Stimulated activated naive CD8-positive, alpha-beta T cell treated with anti-CD3 and anti-CD28 coated beads, Interleukin-15, Interleukin-2, amounts not matched to agents 100 U/mL and 50 U/mL, for 24 hours (primary cell): ENCODE results near the gene RGS8.

ENCODE experiments used
- ATAC-seq: fragments of 150-1000 bp; cut with Tn5 transposase; one replicate; pipeline ENCODE4 v1.10.0; 2021
- DNase-seq: peaks from one replicate; pipeline ENCODE4 v3.0.0; 2021

The RGS8 gene

DNA sequence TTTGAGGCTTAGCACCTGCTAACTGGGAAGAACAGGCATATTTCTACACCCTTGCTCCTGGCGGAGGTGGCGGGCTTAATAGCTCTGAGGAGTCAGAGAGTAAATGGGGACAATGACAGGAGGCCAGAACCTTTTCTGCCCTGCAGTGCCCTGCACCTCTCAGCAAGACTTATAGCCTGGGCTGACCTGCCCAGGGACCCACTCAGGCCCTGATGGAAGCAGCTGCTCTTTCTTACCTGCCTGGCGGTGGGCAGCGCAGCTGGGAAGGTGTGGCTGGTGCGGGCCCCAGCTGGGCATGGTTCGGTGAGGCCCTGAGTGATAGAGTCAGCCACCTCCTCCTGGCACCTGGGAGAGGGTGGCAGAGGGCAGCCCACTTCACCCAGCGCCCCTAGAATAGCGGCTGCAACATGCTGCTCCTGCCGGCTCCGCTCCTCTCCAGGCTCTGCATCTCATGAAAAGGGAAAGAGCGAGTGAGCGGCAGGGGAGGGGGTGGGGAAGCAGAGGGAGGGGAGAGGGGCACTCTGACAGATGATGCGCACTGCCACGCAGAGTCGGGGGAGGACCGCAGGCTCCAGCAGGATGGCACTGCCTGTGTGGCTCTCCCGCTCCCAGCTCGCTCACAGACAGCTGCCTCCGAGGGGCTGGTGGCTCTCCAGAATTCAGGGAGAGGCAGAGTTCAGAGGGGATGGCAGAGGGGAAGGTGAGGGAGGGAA lies at the start of gene RGS8:
Gene RGS8 (minus strand): TSS at position 472 of the 713 bp plus-strand sequence. CDS start 14,938 bp downstream, outside the sequence.
- peak; percentile 22 for ATAC-seq
- DNase-seq, result no peak

DNA sequence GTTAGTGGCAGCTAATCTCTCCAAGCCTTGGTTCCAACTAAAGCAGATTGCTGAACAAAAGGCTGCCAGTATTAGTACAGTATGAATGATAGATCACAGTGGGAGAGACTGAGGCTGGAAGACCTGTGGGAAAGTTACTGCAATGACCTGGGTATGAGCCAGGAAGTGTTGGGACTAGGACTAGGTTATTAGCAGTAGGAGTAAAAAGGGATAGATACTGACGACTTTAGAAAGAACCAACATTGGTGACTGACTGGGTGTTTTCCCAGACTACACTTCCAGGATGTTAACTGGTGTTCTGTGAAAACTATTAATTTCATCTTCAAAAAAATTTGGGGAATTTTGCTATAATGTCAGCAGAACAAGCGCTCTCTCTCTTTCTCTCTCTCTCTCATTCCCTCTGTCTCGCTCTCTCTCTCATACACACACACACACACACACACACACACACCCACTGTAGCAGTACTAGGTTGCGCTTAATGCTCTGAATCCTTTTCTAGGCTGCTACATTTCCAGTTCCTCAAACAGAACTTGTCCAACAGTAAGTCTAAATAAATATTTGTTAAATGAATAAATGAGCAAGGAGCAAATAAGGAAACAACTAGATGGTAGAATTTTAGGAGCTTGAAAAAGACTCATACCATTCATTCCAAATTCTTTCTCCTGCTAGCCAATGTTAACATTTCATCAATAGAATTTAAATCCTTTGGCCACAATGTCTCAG lies 47.6 kb upstream of the RGS8 start:
- no peak for ATAC-seq
- DNase-seq, result no peak

DNA sequence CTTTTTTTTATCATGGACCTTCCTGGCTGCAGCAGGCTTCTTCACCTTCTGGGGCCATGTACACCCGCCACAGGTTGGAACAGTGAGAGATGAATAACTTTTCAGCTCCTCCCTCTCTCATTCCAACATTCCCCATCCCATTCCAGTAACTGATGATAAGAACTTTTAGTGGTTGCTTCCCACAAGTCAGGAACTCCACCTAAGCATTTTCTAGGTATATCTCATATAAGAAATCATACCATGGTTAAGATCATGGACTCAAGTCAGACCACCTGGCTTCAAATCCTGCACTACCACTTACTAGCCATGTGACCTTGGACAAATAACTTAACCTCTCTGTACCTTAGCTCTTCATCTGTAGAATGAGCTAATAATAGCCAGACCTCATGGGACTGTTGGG lies 42.5 kb upstream of the RGS8 start:
- DNase-seq (no peak), ATAC-seq (no peak)

- DNase-seq (no peak), ATAC-seq (no peak)
Measured at GRCh38 chr1:182725259-182726255, 41.2 kb upstream of the RGS8 start.

- ATAC-seq (no peak), DNase-seq (no peak)
Measured at GRCh38 chr1:182724215-182724614, 39.8 kb upstream of the RGS8 start.

GRCh38 chr1:182723200-182723599 lies 38.8 kb upstream of the RGS8 start:
- ATAC-seq (no peak), DNase-seq (no peak)

DNA sequence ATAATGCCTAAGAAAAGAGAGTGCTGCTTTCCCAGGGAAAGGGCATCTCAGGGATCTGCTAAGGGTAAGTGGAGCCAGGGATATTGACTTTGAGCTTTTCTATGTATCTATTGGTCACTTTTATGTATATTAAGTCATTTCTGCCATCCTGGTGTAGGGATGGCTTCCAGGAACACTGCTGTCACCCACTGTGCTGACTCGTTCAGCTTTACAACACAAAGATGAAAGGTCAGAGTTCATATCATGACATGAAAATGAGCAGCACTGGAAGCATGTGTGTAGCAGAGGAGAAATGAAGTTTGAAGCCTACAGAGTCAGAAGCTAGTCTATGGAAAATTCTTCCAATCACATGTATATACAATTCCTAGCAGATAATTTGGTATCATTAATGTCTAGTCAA lies 37.1 kb upstream of the RGS8 start:
- ATAC-seq (peak; percentile 37), DNase-seq (no peak)

DNA sequence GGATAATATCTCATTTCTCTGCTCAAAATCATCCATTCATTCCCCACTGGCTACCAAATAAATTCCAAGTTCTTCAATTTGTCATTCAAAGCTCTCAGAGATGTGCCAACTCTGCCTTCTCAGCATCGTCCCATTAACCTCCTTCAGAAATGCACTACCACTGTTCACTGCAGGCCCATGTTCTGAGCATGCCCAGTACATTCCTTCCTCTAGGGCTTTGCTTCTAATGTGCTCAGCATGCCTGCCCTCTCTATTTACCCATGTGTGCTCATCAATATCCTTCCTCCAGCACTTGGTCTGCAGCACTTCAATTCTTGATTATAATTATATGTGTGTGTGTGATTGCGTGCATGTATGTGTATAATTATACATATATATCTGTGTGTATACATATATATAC lies 36.1 kb upstream of the RGS8 start:
- DNase-seq (no peak), ATAC-seq (peak; percentile 38)

DNA sequence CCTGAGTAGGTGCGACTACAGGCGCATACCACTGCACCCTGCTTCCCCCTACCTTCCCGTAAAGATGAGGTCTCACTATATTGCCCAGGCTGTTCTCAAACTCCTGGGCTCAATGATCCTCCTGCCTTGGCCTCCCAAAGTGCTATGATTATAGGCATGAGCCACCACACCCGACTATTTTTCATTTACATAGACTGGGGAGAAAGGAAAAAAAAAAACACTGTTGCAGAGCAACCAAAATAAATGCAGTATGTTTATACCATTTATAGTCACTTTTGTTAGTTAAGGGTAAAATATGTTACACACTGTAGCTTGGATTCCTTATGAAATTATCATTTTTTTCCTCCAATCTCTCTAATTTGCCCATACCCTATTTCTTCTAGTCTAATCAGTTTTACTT lies 35.2 kb upstream of the RGS8 start:
- ATAC-seq (no peak), DNase-seq (no peak)

DNA sequence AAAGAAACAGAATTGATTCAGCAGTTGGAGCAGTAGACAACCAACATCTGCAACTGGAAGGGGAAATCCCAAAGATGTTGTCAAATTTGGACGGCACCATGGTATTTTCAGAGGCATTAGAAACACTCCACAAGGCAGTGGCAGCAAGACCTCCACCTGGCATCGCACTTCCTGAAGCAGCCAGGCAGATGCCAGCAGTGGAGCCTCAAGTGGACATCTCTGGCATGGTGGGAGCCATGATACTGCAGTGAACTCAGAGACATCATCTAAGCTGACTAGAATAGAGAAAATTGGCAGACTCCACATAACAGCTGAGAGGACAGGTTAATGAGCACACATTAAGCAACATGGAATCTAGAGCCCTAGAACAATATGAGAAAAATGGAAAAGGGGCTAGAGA lies 33.9 kb upstream of the RGS8 start:
- DNase-seq (peak; percentile 26), ATAC-seq (no peak)

DNA sequence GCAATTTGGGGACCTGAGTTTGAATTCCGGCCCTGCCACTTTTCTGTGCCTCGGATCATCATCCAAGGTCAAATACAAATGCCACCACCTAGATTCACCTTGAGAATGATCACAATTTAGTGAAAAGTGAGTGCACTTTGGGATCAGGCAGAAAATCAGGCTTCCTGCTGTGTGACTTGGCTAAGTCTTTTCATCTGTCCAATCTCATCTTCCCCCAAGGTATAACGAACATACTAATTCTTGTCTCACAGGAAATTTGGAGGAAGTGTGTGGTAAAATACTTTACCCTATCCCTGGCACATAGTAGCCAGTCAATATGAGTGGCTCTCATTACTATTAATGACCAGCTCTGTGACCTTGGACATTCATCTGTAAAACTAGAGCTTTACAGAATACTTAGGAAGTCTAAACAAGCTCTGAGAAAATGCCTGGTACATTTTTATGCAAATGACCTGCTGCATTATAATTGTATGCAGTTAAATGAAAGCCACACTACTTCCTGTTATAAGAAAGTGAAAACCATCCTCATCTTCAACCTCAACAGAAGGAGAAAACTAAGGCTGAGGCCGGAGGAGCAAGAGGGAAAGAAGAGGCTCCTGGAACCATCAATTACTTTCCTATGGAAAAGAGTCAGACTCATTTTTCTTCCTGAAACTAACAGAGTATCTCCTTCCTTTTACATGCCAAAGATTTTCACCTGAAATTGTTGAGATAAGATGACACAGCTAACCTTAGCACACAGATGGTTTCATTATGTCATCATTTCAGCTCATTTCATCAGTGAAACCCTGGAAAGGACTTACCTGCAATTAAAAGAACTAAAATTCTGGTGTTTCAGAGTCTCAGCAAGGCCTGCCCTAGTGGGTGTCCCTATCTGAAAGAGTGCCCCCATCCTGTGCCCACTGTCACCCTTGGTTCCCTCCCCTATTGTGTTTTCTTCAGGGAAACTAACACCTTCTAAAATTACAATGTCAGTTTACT lies 32.6 kb upstream of the RGS8 start:
- no peak for ATAC-seq
- no peak for DNase-seq

- no peak for DNase-seq
- ATAC-seq, result no peak
Measured at GRCh38 chr1:182715531-182715930, 31.1 kb upstream of the RGS8 start.

DNA sequence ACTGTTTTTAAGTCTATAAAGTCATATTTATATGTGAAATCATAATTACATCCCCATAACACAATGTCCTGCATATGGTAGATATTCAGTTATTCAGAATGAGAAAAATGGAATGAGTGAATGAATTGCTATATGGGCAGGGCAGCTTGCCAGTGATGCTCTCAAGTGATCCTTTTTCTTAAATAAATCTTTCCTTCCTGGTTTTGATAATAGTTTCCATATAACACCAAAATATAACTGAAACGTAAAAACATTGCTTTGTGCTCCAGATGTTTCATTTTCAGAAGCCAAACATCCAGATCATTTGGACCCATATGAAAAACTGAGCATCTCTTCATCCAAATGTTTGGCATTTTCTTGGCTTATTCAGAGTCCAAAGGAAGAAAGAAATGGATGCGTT lies 30.2 kb upstream of the RGS8 start:
- ATAC-seq, result no peak
- DNase-seq, result no peak

- ATAC-seq, result peak; percentile 47
- no peak for DNase-seq
Measured at GRCh38 chr1:182713939-182714338, 29.6 kb upstream of the RGS8 start.

- peak; percentile 29 for DNase-seq
Measured at GRCh38 chr1:182713492-182713891, 29.1 kb upstream of the RGS8 start.

DNA sequence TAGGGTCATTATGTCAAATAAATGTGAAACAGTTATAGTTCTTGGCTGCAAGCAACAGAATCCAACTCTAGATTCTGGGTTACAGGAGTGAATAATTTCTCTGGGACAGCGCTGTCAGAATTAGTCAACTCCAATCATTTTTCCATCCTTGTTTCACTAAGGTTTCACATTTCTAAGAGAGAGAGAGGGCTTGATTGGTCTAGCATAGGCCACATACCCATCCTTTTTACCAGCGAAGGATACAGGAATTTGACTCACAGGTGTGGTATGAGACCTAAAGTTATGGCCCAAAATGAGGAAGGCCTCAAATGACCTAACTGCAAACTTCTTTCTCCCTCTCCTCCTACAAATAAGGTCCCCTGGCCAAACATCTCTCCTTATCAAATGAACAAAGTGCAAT lies 25.5 kb upstream of the RGS8 start:
- no peak for ATAC-seq

More at GRCh38 chr1:182713492-182713891, 29.1 kb upstream of the RGS8 start:
- ATAC-seq, result peak; percentile 55

GRCh38 chr1:182709225-182709764 lies 24.9 kb upstream of the RGS8 start:
- DNase-seq (peak; percentile 17), ATAC-seq (peak; percentile 83)

More for the DNA sequence above, 25.5 kb upstream of the RGS8 start:
- no peak for DNase-seq

GRCh38 chr1:182707122-182707521 lies 22.7 kb upstream of the RGS8 start:
- DNase-seq, result no peak

DNA sequence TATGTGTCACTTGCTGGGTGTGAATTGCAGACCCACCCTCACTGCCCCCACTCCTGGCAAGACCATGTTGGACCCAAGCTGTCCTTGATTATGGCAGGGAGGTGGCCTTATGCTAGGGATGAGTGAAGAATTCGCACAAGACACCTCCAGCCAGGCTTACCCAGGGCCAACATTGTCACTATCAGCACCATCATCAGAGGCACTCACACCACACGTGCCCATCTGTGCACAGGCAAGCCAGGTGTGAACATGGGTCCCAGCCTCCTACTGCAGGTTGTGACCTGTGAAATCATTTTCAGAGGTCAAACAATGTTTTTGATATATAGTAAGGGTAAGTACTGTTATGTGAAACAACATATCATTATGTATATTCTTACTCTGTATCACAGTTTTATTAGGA lies 20.3 kb upstream of the RGS8 start:
- ATAC-seq, result no peak
- DNase-seq, result no peak

More at GRCh38 chr1:182707122-182707521, 22.7 kb upstream of the RGS8 start:
- no peak for ATAC-seq

- DNase-seq, result no peak
- ATAC-seq, result no peak
Measured at GRCh38 chr1:182703539-182703938, 19.2 kb upstream of the RGS8 start.
